Muscle of leg (tissue), 11 donors: ENCODE results near the gene TUFT1. TPM values are rescaled to one million over a fixed set of nuclear protein-coding genes. Genes with fewer than 3 reads are reported as not detected.
"Not testable (repeated sequence)": the region's sequence is repeated elsewhere in the genome, so short reads cannot be mapped to it uniquely, and the experiment has no call there.

Experiments
- DNase-seq: peaks from one replicate; pipeline ENCODE4 v3.0.0; 2013
- H3K27ac ChIP-seq: one replicate; pipeline ENCODE4 v1.5.1; 2013; ENCODE audit warnings: mild to moderate bottlenecking, low read length, control low read depth
- H3K27me3 ChIP-seq: one replicate; pipeline ENCODE4 v1.6.1; 2013; ENCODE audit warnings: low read length; ENCODE audit not compliant: control insufficient read depth, insufficient read depth
- H3K36me3 ChIP-seq: one replicate; pipeline ENCODE4 v1.6.1; 2013; ENCODE audit warnings: low read length; ENCODE audit not compliant: control insufficient read depth, insufficient read depth
- H3K4me1 ChIP-seq: one replicate; pipeline ENCODE4 v1.6.1; 2013; ENCODE audit warnings: low read length; ENCODE audit not compliant: control insufficient read depth, insufficient read depth
- H3K4me3 ChIP-seq: one replicate; pipeline ENCODE4 v1.5.1; 2013; ENCODE audit warnings: low read length, control low read depth
- H3K9me3 ChIP-seq: replicated peaks from 2 replicates; pipeline ENCODE4 v1.6.1; 2013; ENCODE audit warnings: low read depth, low read length; ENCODE audit not compliant: control insufficient read depth
- WGBS: methylation state at CpG from one replicate; pipeline ENCODE4 v1.1.5; 2013; ENCODE audit warnings: missing lambda C conversion rate; ENCODE audit not compliant: insufficient coverage; 5-methylcytosine and 5-hydroxymethylcytosine counted together
- polyA plus RNA-seq, 8 donors: library from polyadenylated mRNA; unstranded; fragments of 120-200 nt; gene quantifications; one replicate each; pipeline versions ENCODE4 v1.2.1 to v1.2.3, GENCODE V29; 2013; ENCODE audit warnings: inconsistent platforms in 1 of 8, low replicate concordance in 1 of 8; ENCODE audit not compliant: insufficient read length in 8 of 8, insufficient read depth in 1 of 8
- total RNA-seq: library from RNA; stranded (reverse); fragments of 120-200 nt; gene quantifications from one replicate; pipeline ENCODE4 v1.2.4, GENCODE V29; 2013

TUFT1 gene
- total and polyA plus RNA-seq, 9 donors = 6.0 to 9.6 (median 7.0) TPM

DNA sequence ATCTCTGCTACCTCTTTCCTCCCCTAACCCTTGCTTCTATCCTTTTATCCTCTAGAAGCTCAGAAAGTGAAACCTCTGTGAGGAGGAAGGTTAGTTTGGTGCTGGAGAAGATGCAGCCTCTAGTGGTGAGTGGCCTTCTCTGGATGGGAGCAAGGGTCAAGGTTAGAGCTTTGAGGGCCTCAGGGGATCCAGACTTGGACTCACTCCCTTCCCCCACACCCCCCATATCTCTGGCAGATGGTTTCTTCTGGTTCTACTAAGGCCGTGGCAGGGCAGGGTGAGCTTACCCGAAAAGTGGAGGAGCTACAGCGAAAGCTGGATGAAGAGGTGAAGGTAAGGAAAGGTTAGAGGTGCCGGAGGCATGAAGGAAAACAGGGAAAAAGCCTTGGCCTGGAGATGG is 19.8 kb upstream of the TUFT1 start:
- H3K27ac ChIP-seq = no peak overlapping the region
- WGBS = 82% methylated on average over 3 of the region's 4 CpGs

DNA sequence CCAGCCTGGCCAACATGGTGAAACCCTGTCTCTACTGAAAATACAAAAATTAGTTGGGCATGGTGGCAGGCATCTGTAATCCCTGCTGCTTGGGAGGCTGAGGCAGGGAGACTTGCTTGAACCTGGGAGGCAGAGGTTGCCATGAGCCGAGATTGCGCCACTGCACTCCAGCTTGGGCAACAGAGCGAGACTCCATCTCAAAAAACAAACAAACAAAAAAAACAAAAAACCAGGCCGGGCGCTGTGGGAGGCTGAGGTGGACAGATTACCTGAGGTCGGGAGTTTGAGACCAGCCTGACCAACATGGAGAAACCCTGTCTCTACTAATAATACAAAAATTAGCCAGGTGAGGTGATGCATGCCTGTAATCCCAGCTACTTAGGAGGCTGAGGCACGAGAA is 17.7 kb upstream of the TUFT1 start:
- not testable (repeated sequence) for H3K4me1 ChIP-seq, H3K27ac ChIP-seq, H3K36me3 ChIP-seq, H3K27me3 ChIP-seq, H3K4me3 ChIP-seq, DNase-seq, H3K9me3 ChIP-seq
- WGBS = no CpG with 5 or more reads among the region's 7 CpGs

More for the DNA sequence above, 19.8 kb upstream of the TUFT1 start:
- H3K27me3 ChIP-seq = no peaks in the 10 kb centered on the region
- no peak overlapping the region for H3K4me3 ChIP-seq
- no peaks in the 10 kb centered on the region for H3K36me3 ChIP-seq
- H3K9me3 ChIP-seq = no peaks in the 10 kb centered on the region
- no peak for DNase-seq
- H3K4me1 ChIP-seq = no peaks in the 10 kb centered on the region

DNA sequence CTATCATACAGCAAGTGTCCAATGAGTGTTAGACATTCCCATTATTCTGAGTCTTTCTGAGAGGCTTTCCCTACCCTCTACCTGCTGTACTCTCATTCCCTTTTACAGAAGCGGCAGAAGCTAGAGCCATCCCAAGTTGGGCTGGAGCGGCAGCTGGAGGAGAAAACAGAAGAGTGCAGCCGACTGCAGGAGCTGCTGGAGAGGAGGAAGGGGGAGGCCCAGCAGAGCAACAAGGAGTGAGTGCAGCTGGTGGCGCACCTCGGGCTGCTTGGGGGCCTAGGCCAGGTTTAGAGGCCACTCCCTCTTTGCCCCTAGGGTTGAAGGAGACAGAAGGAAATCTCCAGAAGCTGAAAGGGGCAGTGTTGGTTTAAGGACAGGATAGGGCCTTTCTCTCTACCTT is 16.8 kb upstream of the TUFT1 start:
- Histone ChIP-seq H3K9me3 (no peaks in the 10 kb centered on the region), H3K36me3 (no peaks in the 10 kb centered on the region), H3K4me1 (no peaks in the 10 kb centered on the region), H3K27me3 (no peaks in the 10 kb centered on the region), H3K27ac (no peak overlapping the region), H3K4me3 (no peak overlapping the region)
- 38% methylated on average over 4 of the region's 5 CpGs for whole genome bisulfite sequencing
- DNase-seq = no peak

DNA sequence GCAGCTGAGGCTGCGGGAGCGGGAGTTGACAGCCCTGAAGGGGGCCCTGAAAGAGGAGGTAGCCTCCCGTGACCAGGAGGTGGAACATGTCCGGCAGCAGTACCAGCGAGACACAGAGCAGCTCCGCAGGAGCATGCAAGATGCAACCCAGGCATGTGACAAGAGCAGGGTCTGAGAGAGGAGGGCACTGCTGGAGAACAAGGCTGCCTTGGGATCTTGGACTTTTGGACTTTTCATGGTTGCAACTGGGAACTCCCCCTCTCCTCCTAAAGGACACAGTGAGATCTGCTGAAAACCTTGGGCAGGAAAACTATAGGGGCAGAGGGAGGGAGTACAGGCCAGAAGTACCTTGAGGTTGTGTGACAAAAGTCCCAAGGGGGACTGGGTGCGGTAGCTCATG is 15.4 kb upstream of the TUFT1 start:
- 67% methylated on average over 5 of the region's 7 CpGs for WGBS
- Histone ChIP-seq H3K27me3 (no peaks in the 10 kb centered on the region), H3K4me3 (no peak overlapping the region), H3K27ac (no peak overlapping the region), H3K36me3 (no peaks in the 10 kb centered on the region), H3K9me3 (no peaks in the 10 kb centered on the region), H3K4me1 (no peaks in the 10 kb centered on the region)
- DNase-seq = no peak

DNA sequence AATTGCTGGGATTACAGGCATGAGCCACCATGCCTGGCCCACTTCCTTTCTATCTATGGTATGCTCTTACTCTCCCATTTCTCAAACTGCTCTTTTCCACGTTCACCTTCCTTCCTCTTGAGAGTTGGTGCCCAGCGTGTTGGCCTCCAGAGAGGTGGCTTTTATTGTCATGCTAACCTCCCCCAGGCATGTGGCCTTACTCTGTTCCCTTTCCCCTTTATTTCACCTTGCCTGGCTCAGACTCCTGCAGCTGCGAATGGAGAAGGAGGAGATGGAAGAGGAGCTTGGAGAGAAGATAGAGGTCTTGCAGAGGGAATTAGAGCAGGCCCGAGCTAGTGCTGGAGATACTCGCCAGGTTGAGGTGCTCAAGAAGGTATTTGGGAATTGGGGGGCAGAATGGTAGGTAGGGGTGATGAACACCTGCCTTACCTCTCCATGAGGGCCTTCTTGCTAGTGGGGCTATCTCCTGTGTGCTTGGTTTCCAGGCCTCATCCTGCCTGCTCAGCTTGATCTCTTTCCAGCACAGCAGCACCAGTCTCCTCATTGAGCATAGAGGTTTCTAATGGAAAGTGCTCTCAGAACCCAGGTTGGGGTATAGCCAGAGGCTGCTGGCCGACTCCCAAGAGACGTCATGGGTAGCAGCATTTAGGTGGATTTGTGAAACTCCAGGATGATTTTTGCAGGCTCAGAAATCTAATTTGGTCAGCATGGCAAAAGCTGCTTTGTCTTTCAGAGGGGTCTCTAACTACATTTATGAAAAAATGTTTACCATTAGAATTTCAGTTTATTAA is 13.2 kb upstream of the TUFT1 start:
- no peaks in the 10 kb centered on the region for H3K36me3 ChIP-seq
- H3K27ac ChIP-seq = no peak overlapping the region
- no peaks in the 10 kb centered on the region for H3K4me1 ChIP-seq
- DNase-seq = peak; percentile 76
- WGBS = 75% methylated on average over 1 of the region's 7 CpGs
- no peak overlapping the region for H3K4me3 ChIP-seq
- no peaks in the 10 kb centered on the region for H3K27me3 ChIP-seq
- no peaks in the 10 kb centered on the region for H3K9me3 ChIP-seq

DNA sequence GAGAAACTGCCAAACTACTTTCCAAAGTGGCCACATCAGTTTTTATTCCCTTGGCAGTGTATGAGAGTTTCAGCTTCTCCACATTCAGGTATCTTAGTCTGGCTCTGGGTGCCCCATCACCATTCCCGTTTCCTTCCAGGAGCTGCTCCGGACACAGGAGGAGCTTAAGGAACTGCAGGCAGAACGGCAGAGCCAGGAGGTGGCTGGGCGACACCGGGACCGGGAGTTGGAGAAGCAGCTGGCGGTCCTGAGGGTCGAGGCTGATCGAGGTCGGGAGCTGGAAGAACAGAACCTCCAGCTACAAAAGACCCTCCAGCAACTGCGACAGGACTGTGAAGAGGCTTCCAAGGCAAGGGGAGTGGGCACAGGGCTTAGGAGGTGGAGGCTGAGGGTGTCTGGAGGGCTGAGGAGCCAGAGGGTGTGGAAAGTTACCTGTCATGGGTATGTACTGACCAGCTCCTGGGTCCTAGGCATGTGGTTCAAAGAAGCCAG is 10.9 kb upstream of the TUFT1 start:
- H3K36me3 ChIP-seq = no peaks in the 10 kb centered on the region

DNA sequence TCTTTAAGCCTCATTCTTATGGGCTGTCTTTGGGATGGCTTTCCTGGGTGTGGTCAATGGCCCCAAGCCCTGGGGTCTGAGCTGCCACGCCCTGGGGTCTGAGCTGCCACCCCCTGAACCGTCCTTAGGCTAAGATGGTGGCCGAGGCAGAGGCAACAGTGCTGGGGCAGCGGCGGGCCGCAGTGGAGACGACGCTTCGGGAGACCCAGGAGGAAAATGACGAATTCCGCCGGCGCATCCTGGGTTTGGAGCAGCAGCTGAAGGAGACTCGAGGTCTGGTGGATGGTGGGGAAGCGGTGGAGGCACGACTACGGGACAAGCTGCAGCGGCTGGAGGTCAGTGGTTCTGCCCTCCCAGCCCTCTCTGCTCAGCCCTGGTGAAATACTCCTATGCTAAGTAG is 10.3 kb upstream of the TUFT1 start:
- Histone ChIP-seq H3K4me1 (no peaks in the 10 kb centered on the region), H3K4me3 (no peak overlapping the region), H3K27me3 (no peaks in the 10 kb centered on the region), H3K27ac (no peak overlapping the region), H3K9me3 (no peaks in the 10 kb centered on the region), H3K36me3 (no peaks in the 10 kb centered on the region)
- WGBS = 91% methylated on average over 17 of the region's 18 CpGs
- DNase-seq = no peak

More for the DNA sequence above, 10.9 kb upstream of the TUFT1 start:
- Histone ChIP-seq H3K4me1 (no peaks in the 10 kb centered on the region), H3K9me3 (no peaks in the 10 kb centered on the region), H3K4me3 (no peak overlapping the region), H3K27me3 (no peaks in the 10 kb centered on the region), H3K27ac (no peak overlapping the region)
- DNase-seq = no peak
- 79% methylated on average over 6 of the region's 11 CpGs for whole genome bisulfite sequencing

DNA sequence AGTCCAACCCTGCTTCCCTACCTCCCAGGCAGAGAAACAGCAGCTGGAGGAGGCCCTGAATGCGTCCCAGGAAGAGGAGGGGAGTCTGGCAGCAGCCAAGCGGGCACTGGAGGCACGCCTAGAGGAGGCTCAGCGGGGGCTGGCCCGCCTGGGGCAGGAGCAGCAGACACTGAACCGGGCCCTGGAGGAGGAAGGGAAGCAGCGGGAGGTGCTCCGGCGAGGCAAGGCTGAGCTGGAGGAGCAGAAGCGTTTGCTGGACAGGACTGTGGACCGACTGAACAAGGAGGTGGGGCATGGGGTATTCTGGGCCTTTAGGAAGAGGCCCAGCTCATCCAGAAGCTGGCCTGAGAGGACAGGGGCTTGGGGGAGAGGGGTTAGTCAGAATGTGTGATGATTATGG is 9.6 kb upstream of the TUFT1 start:
- no peaks in the 10 kb centered on the region for H3K9me3 ChIP-seq
- no peak overlapping the region for H3K27ac ChIP-seq
- no peaks in the 10 kb centered on the region for H3K36me3 ChIP-seq
- H3K4me3 ChIP-seq = no peak overlapping the region
- H3K27me3 ChIP-seq = no peaks in the 10 kb centered on the region
- H3K4me1 ChIP-seq = no peaks in the 10 kb centered on the region
- no peak for DNase-seq
- 76% methylated on average over 10 of the region's 11 CpGs for WGBS

DNA sequence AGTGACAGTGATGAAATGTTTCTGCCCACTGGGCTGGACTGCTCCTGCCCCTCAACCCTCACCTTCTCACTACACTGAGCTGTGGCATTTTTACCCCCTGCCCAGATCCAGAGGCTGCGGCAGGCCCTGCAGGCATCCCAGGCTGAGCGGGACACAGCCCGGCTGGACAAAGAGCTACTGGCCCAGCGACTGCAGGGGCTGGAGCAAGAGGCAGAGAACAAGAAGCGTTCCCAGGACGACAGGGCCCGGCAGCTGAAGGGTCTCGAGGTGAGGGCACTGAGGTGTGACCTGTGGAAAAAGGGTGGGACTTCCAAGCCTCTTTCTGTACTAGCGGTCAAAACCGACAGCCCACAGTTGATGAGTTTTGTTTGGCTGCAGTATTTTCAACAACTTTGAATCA is 6.2 kb upstream of the TUFT1 start:
- no peaks in the 10 kb centered on the region for H3K4me1 ChIP-seq
- H3K27ac ChIP-seq = no peak overlapping the region
- 79% methylated on average over 10 of the region's 10 CpGs for whole genome bisulfite sequencing
- H3K27me3 ChIP-seq = no peaks in the 10 kb centered on the region
- DNase-seq = no peak
- H3K4me3 ChIP-seq = no peak overlapping the region
- H3K36me3 ChIP-seq = no peaks in the 10 kb centered on the region
- H3K9me3 ChIP-seq = no peaks in the 10 kb centered on the region

DNA sequence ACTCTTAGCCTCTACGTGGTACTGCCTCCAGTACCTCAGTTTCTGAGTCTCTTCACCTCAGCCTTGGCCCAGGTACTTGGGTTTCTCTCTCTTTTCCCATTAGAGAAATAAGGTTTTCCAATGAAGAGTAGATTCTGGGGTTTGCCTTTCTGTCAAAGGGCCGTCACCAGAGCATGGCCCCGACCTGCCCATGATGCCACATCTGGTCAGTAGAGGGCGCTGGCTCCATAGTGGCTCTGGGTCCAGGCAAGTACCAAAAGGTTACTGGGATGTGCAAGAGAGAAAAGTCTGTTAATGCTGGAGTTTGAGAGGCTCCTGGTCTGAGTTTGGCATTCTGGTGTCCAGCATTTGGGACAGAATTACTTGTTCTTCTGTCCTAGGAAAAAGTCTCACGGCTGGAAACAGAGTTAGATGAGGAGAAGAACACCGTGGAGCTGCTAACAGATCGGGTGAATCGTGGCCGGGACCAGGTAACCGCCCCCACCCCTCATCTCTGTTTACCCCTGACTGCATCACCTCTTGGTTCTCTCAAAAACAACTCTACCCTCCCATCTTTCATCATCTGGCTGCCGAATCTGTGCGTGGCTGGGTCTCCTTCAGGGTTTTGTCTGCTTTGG is 5.3 kb upstream of the TUFT1 start:
- peaks cover 9% of the 10 kb centered on the region for H3K4me1 ChIP-seq
- H3K27me3 ChIP-seq = no peaks in the 10 kb centered on the region
- H3K4me3 ChIP-seq = no peak overlapping the region
- WGBS = 18% methylated on average over 4 of the region's 12 CpGs
- H3K9me3 ChIP-seq = no peaks in the 10 kb centered on the region
- DNase-seq = peak; percentile 71
- H3K27ac ChIP-seq = no peak overlapping the region
- no peaks in the 10 kb centered on the region for H3K36me3 ChIP-seq
